Measurements from ENCODE around the gene PDP2.

The PDP2 gene

DNA sequence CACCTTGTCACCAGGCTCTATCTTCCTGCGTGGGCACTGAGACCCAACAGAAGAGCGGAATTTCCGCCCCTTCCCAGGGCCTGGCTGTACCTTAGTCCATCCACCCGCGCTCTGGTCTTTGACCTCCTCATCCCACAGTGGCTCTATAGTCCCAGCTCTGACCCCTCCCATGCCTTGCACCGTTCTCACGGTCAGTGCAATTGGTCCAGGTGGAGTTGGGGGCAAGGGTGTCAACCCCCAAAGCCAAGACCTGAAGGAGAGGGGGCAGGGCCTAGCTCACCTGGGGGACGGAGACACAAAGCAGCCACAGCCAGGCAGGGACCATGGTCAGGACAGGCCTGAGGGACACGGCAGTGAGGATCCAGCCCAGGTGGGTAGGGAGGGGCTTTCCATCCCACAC lies 37.4 kb downstream of the PDP2 start:
- in situ Hi-C loops (cut with MboI; ENCODE audit: low sequenced_read_pairs), result no loop called here

GRCh38 chr16:66918355-66918754 lies 38.0 kb downstream of the PDP2 start:
- in situ Hi-C loops (cut with MboI; ENCODE audit: low sequenced_read_pairs), result no loop called here

DNA sequence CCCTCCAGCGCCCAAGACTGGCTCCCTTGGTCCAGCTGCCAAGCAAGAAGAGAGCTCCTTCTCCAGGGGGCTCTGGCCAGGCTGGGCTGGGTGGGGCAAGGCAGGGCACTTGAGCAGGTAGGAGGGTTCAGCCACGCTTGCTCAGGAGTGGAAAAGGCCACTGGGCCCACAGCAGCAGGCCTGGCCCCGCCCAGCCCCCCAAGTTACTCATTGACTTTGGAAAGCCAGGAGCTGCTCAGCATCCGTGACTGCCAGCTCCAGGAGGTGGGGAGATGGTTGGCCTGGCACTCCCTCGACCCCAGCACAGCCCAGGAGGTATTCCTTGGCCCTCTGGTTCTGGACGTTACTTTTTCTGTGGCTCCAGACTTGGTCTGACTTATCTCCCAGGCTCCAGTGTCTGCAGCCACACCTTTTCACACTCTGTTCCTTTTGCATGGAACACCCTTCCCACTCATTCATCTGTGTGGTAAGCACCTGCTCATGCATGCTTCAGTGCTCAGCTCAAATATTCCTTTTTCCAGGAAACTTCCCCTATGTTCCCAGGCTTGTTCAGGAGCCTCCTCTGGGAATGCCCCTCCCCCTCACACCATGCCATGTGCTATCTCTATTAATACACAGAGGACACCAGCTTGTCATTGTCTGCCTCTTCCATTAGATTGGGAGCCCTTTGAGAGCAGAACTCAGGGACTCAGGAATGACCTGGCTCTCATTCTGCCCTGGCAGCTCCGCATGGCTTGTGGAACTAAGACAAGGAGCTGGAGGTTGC lies 38.7 kb downstream of the PDP2 start, which contains the start of gene CDH16:
Gene CDH16 (minus strand): TSS at position 83 of the 766 bp plus-strand sequence. CDS start 820 bp downstream, outside the sequence.
- in situ Hi-C loops (cut with MboI; ENCODE audit: low sequenced_read_pairs), result no loop called here

DNA sequence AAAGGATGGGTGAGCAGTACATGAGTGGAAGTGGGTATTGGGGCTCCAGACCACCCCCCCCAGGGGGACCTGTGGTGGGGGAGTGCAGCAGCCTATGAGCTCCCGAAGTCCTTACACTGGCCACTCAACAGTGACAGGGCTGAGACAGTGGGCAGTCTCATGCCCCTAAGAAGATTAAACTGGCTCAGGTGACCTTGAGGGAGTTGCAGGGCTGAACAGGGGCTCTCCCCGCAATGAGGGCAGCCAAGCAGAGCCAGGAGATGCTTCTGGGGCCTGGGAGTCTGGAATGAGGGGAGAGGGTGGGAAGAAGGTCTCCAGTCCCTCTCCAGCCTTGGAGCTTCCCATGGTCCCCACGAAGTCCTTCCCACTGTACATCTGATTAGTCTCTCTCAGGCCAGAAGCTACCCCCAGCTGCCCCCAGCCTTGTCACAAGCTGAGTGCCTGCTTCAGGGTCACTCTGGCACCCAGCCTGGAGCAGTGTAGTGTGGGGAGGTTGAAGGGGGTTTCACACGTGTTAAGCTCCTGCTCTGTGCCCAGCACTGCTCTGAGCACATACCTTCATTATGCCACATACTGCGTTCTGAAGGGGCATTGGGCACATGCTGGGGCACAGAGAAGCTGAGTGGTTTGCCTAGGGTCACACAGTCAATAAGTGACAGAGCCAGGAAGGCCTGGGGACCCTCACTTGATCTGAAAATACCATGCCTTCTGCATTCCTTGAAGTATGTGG lies 39.4 kb downstream of the PDP2 start:
- in situ Hi-C loops (cut with MboI; ENCODE audit: low sequenced_read_pairs), result no loop called here

GRCh38 chr16:66920299-66920590 lies 39.9 kb downstream of the PDP2 start:
- in situ Hi-C loops (cut with MboI; ENCODE audit: low sequenced_read_pairs), result no loop called here

- in situ Hi-C loops (cut with MboI; ENCODE audit: low sequenced_read_pairs), result no loop called here
Measured at GRCh38 chr16:66920924-66921680, 40.8 kb downstream of the PDP2 start.

- in situ Hi-C loops (cut with MboI; ENCODE audit: low sequenced_read_pairs), result no loop called here
Measured at GRCh38 chr16:66921729-66922450, 41.6 kb downstream of the PDP2 start.

DNA sequence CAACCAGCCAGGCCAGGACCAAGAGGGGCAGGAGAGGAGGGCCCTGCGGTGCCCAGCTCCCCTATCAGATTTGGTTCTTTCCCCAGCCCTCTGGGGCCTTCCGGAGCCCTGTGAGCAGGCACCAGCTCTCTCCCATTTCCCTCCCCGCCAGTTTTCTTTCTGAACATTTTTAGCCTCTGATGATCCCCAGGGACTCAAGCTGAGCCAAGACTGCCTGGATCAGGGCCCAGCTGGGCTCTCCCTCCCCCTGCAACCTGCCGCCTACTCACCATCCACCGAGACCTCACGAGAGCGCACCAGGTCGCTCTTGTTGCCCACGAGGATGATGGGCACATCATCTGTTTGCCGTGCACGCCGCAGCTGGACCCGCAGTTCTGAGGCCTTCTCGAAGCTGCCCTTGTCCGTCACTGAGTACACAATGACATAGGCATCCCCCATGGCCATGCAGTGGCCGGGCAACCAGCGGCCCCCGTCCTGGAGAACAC lies 43.0 kb downstream of the PDP2 start:
- in situ Hi-C loops (cut with MboI; ENCODE audit: low sequenced_read_pairs), result no loop called here

DNA sequence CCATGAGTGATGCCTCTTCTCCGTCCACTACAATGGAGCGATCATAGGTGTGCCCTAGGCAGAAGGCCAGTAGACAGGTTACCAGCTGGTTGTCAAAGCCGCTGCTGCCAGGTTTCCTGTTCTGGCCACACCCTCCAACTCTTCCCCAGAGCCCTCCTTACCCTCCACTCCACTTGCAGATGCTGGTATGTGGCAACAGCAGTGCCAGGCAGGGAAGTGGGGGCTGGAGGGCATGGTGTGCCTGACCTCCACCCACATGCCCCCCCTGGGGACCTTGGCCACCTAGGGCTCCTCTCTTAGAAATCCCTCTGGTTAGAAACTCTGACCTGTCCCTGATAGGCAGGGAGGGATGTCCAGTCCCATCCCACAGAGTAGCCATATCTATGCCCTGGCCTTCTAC lies 43.6 kb downstream of the PDP2 start:
- in situ Hi-C loops (cut with MboI; ENCODE audit: low sequenced_read_pairs), result no loop called here

DNA sequence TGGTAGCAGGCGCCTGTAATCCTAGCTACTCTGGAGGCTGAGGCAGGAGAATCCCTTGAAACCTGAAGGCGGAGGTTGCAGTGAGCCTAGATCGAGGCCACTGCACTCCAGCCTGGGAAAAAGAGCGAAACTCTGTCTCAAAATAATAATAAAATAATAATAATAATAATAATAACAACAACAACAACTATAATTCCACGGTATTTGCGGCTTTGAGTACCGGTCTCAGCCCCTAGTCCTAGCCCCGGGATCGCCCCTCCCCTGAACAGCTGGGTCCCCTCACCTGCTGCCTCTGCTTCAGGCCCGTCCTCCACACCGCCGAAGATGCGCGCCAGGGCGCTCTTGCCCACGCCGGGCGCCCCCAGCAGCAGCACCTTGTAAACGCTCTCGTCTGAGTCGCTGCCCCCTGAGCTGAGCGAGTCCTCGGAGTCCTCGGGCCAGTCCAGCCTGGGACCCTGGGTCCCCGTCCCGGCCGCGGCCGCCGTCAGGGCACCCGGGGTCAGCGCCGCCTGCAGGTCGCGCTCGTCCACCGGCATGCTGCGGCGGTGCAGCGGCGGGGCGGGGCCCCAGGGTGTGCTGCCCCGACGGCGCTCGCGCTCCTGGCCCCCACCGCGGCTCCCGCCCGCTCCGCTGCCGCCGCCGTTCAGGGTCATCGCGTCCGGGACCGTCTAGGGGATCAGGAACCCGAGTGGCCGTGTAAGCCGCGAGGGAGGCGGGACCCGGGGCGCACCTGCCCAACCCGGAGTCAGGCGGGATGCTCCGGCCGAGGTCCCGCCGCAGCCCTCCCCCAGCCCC lies 44.4 kb downstream of the PDP2 start:
- in situ Hi-C loops (cut with MboI; ENCODE audit: low sequenced_read_pairs), result no loop called here

DNA sequence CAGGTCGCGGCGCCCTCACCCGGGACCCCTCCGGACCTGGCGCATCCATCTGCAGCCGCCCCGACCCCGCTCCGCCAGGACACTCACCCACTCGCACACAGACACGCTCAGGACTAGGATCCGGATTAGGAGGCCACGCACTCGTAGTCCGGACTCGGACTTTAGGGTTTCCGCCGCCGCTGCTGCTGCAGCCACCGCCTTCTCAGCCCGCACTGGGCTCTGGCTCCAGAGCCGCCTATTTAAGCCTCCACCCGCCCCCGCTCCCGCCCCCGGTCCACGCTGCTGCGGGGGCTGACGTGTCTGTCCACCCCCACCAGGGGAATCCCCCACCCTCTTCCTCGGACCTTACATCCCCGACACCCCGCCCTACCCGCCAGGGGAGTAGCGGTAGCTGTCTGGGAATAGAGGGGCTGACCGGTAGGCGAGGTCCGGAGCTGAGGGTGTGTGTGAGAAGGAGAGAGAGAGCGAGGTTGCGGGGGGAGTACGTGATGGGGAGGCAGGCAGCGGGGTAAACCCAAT lies 45.1 kb downstream of the PDP2 start, which contains the start of gene RRAD:
Gene RRAD (minus strand): TSS at position 214 of the 519 bp plus-strand sequence. CDS start 356 bp downstream, outside the sequence.
- in situ Hi-C loops (cut with MboI; ENCODE audit: low sequenced_read_pairs), result no loop called here

- in situ Hi-C loops (cut with MboI; ENCODE audit: low sequenced_read_pairs), result no loop called here
Measured at GRCh38 chr16:66926171-66926947, 46.0 kb downstream of the PDP2 start.

- in situ Hi-C loops (cut with MboI; ENCODE audit: low sequenced_read_pairs), result no loop called here
Measured at GRCh38 chr16:66926961-66927436, 46.7 kb downstream of the PDP2 start.

- in situ Hi-C loops (cut with MboI; ENCODE audit: low sequenced_read_pairs), result no loop called here
Measured at GRCh38 chr16:66927918-66928649, 47.8 kb downstream of the PDP2 start.

- in situ Hi-C loops (cut with MboI; ENCODE audit: low sequenced_read_pairs), result no loop called here
Measured at GRCh38 chr16:66928702-66929388, 48.5 kb downstream of the PDP2 start.

DNA sequence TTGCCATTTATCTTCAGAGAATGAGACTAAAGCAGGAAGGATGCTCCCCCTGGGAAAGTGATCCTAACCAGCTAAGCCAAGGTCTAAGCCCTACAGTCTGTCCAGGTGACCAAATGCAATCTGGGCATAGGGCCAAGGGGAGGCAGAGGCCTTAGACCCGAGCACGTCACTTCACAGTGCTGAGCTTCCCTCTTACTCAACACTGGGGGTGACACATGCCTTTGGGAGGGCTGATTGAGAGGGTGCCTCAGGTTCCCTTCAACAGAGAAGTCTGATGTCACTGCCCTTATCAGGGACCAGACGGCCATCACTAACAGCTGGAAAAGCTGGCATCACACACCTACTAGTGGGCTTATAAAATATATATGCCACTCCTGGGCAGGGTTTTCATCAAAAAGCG lies 49.9 kb downstream of the PDP2 start:
- in situ Hi-C loops (cut with MboI; ENCODE audit: low sequenced_read_pairs), result no loop called here

DNA sequence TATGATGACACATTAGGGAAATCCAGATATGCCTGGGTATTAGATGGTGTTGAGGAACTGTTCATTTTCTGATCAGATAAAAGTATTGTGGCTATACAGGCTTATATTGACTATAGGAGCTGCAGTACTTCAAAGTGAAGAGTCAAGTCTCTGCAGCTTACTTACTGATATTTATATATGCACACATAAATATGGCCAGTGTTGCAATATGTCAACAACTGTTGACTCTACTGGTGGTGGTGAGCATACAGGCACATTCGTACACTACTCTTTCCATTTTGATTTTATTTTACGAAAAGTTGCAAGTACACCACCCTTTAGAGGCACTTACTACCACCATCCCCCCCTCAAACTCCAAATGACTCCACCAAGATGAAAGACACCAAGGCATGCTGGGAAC lies 51.4 kb downstream of the PDP2 start:
- in situ Hi-C loops (cut with MboI; ENCODE audit: low sequenced_read_pairs), result no loop called here

DNA sequence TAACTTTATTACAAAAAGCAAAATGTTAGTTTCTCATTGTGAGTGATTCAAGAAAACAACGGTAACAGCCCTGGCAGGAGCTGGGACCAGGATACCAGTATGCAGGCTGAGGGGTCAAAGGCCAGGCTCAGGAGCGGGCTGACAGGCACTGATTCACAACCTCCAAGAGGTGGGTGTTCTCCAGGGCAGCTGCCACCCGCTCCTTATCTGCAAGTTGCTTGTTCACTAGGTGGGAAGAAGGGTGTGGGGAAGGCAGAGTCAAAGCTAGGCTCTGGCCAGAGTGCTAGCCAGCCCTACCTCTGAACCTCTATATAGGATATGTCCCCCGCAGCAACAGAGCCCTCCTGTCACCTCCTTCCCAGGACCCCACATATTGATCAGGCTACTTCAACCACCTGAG lies 51.8 kb downstream of the PDP2 start:
- in situ Hi-C loops (cut with MboI; ENCODE audit: low sequenced_read_pairs), result no loop called here

All from HL-60/S4 treated with retinoic acid at 250 ng/mL for 4 days and 3 days (cell line).